ENCODE results near the gene POLR1E. TPM values are rescaled to one million over a fixed set of nuclear protein-coding genes. Genes with fewer than 3 reads are reported as not detected.

POLR1E gene
- total and polyA plus RNA-seq, 9 of the 15 experiments (the other 6 are each of a cell fraction or from before 2014, with no cell fraction given), result 18.9 to 102 (median 74.4) TPM

GRCh38 chr9:37521111-37521510 lies 35.4 kb downstream of the POLR1E start:
- Histone ChIP-seq H2AFZ (ENCODE audit: low read depth, low read length) (no peak overlapping the region), H3K27ac (ENCODE audit: extremely low read depth, low read depth, low read length) (no peak overlapping the region), H3K4me1 (replicated peaks in 1 of 2; ENCODE audit: control insufficient read depth in 2 of 2, insufficient read depth in 2 of 2, low read length in 2 of 2) (no peaks in the 10 kb centered on the region), H3K9me1 (ENCODE audit: control insufficient read depth, insufficient read depth, low read length) (no peaks in the 10 kb centered on the region), H3K4me3 (no peak overlapping the region), H3K4me2 (ENCODE audit: insufficient read depth, low read length) (no peak overlapping the region), H3K9ac (ENCODE audit: insufficient read depth in 1 of 2, low read depth in 2 of 2, low read length in 2 of 2) (no peak overlapping the region), H3K79me2 (ENCODE audit: control insufficient read depth, insufficient read depth, low read length) (no peaks in the 10 kb centered on the region), H3K9me3 (replicated peaks; ENCODE audit: control insufficient read depth, insufficient read depth, low read depth, low read length) (no peaks in the 10 kb centered on the region), H4K20me1 (replicated peaks; ENCODE audit: control insufficient read depth, insufficient read depth, low read length) (0 out of 2 replicates have a peak, but pooled peaks cover 6% of the 10 kb centered on the region), H3K36me3 (ENCODE audit: control insufficient read depth, insufficient read depth, low read length) (peaks cover 36% of the 10 kb centered on the region; the same call in 2 of the 3 replicates), H3K27me3 (ENCODE audit: control insufficient read depth in 2 of 2, insufficient read depth in 2 of 2, low read length in 2 of 2) (no peaks in the 10 kb centered on the region)
- no peak for DNase-seq (ENCODE audit: extremely low read depth in 1 of 4, low spot score in 3 of 4)
- CTCF ChIA-PET (ENCODE audit: low intra/inter-chr PET ratio), result no interaction called here
- no TSS peak for BruUV-seq (replicated peaks)
- ATAC-seq, result no peak
- no peak for TF ChIP-seq GABPB2 (CRISPR knock-in tag; conservative IDR thresholded peaks at IDR 0.05)
- TF ChIP-seq ZNF668 (CRISPR knock-in tag; IDR thresholded peaks at IDR 0.05), result no peak
- no peak for TF ChIP-seq MEF2A (IDR thresholded peaks at IDR 0.05; ENCODE audit: control insufficient read depth, low read depth, low read length)
- no peak for TF ChIP-seq CBFA2T3 (IDR thresholded peaks at IDR 0.05)
- no peak for TF ChIP-seq HDAC3 (IDR thresholded peaks at IDR 0.05; ENCODE audit: borderline replicate concordance, partially characterized antibody)
- TF ChIP-seq TCF7L2 (IDR thresholded peaks at IDR 0.05; ENCODE audit: low read depth, low read length), result no peak
- TF ChIP-seq, protein P1, sequence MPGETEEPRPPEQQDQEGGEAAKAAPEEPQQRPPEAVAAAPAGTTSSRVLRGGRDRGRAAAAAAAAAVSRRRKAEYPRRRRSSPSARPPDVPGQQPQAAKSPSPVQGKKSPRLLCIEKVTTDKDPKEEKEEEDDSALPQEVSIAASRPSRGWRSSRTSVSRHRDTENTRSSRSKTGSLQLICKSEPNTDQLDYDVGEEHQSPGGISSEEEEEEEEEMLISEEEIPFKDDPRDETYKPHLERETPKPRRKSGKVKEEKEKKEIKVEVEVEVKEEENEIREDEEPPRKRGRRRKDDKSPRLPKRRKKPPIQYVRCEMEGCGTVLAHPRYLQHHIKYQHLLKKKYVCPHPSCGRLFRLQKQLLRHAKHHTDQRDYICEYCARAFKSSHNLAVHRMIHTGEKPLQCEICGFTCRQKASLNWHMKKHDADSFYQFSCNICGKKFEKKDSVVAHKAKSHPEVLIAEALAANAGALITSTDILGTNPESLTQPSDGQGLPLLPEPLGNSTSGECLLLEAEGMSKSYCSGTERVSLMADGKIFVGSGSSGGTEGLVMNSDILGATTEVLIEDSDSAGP (CRISPR knock-in tag; IDR thresholded peaks at IDR 0.05), result no peak
- no peak for TF ChIP-seq E2F4 (CRISPR knock-in tag; IDR thresholded peaks at IDR 0.05; ENCODE audit: low read depth)
- no peak for TF ChIP-seq NBN (IDR thresholded peaks at IDR 0.05; ENCODE audit: low read depth)
- TF ChIP-seq ZNF324 (CRISPR knock-in tag; IDR thresholded peaks at IDR 0.05), result no peak
- TF ChIP-seq HNRNPH1 (optimal IDR thresholded peaks at IDR 0.05; ENCODE audit: low read depth, low read length), result no peak
- no peak for TF ChIP-seq FOXK1 (CRISPR knock-in tag; IDR thresholded peaks at IDR 0.05; ENCODE audit: borderline replicate concordance)
- FAIRE-seq, result no peak
- in situ Hi-C loops (cut with MboI) (no loop called here), intact Hi-C loops (cut with micrococcal nuclease) (no loop called here)
- WGBS (ENCODE audit: insufficient coverage, low coverage, missing lambda C conversion rate), result 92% methylated on average over 10 of the region's 10 CpGs
- POLR2A ChIA-PET, result interaction anchor here (1.0 to 2.9 kb wide), 2 partner anchors 9 to 71 kb away, joined by 3 to 12 read pairs; partner anchors contain the start of gene TOMM5

All from K562 (cell line).